IPS DF 4.7 (cell line): ENCODE data around the gene PXT1.
A peak's percentile ranks its signal among the peaks of the same experiment; 100 is the strongest.
"Not testable (repeated sequence)": the region's sequence is repeated elsewhere in the genome, so short reads cannot be mapped to it uniquely, and the experiment has no call there.

Source experiments
- DNase-seq: peaks from one replicate; pipeline ENCODE4 v3.0.0-alpha.2; 2013; ENCODE audit warnings: low spot score; ENCODE audit errors: extremely low read depth

PXT1 gene

DNA sequence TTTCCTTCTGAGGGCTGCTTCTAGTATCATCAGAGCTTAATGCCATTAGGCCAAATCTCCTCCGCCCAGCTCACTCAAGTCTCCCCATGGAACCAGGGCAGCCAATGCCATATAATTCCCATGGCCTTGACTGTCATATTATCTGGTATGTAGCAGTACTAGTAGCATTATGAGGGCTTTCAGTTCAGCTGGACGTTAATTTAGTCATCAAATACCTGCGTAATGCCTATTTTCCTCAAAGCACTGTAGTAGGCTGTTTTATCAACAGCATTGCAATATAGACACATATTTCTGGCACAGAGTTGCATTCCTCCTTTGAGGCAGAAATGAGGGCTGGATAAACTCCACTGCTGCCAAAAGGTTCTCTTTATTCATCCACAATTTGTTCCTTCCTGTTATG is 1.8 kb upstream of the PXT1 start:
- DNase-seq, result no peak

GRCh38 chr6:36443471-36444428 is 1.1 kb upstream of the PXT1 start:
- DNase-seq, result no peak

GRCh38 chr6:36442103-36442670 is 467 bp downstream of the PXT1 start:
- no peak for DNase-seq

DNA sequence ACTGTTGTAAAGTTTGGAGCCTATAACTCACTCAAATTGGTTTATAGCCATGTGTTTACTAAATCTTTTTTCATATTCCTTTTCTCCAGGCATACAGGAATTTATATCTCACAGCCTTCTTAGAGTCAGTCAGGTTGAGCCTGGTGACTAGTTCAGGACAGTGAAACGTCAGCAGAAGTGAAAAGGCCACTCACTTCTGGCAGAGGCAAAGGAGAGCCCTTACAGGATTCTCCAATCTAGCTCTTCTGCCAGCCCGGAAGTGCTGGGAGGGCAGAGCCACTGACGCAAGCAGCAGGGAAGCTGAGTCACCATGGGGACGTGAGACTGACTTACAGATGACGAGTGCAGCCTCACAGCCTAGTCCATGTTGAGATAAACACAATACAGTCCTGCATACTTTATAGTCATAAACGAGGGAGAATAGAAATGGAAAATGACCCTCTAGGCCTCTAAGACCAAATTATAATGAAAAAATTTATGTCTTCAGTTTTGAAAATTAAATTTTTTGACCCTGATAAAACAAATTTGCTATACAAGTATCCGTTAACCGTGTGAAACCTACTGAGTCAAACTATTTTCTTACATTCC is 1.3 kb downstream of the PXT1 start:
- DNase-seq, result peak; percentile 75

DNA sequence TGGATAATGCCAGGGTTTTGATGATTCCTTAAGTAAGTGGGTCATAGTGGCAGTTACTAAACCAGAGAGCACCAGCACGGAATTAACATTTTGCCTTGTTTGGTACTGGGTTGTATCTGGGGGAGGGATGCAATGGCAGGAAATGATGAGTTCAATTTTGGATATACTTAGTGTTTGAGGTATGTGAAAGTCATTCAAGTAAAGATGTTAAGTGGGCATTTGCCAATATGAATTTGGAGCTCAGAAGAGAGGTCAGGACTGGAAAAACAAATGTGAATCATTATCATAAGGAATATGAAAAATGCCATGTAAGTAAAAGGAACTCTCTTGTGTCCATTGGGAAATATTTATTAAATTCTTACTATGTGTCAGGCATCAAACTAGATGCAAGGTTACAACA is 6.2 kb downstream of the PXT1 start:
- DNase-seq, result no peak

DNA sequence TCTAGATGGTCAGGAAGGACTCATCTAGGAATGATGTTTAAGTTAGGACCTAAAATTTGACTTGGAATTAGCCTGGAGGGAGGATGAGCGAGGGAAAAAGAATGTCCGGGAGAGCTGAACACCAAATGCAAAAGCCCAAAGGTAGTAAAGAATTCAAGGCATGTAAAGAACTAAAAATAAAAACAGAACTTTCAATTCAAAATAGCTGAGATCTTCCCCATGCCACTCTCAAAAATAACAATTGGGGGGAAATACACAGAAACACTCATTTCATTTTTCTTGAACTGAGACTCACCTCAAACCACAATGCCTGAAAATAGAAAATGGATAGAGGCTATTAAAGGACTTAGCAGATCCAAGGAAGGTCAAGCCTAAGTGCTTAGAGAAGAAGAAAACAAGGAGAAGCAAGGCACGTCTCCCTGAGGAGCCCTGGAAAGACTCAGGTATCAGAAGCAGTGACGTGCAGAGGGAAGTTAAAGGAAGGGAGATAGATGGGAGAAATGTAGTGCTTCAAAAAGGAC is 10.4 kb downstream of the PXT1 start:
- DNase-seq, result no peak

GRCh38 chr6:36431197-36431596 is 11.5 kb downstream of the PXT1 start:
- DNase-seq, result no peak

DNA sequence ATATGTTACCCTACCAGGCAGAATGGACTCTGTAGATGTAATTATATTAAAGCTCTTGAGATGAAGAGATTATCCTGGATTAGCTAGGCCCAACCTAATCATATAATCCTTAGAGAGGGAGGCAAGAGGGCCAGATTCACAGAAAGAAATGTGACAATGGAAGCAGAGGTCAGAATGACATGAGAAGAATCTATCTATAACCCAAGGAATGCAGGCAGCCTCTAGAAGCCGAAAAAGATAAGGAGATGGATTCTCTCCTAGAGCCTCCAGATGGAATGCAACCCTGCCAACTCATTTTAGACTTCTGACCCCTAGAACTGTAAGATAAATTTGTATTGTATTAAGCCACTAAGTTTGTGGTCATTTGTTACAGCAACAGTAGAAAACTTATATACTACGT is 12.3 kb downstream of the PXT1 start:
- no peak for DNase-seq

DNA sequence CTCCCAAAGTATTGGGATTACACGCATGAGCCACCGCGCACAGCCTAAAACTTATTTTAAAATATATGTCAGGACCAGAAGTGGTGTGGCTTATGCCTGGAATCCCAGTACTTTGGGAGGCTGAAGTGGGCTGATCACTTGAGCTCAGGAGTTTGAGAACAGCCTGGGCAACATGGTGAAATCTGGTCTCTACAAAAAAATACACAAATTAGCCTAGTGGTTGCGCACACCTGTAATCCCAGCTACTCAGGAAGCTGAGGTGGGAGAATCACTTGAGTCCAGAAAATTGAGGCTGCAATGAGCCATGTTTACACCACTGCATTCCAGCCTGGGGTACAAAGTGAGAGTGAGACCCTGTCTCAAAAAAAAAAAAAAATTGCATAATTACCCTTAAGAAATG is 13.7 kb downstream of the PXT1 start:
- no peak for DNase-seq

DNA sequence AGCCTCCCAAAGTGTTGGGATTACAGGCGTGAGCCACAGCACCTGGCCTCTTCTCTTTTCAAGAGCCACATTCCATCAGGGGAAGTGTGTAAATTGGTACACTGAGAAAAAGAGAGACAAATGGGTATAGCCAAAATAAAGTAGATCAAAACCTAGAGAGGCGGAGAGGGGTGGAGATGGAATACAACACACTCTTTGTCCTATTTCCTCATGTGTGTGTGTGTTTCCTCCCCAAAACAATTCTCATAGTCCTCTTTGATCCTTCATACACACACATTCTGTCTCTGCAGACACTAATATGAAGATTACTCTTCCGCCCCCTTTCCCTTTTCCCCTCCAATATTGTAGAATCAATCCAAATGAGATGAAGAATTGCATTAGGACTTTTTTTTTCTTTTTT is 16.0 kb downstream of the PXT1 start:
- no peak for DNase-seq

DNA sequence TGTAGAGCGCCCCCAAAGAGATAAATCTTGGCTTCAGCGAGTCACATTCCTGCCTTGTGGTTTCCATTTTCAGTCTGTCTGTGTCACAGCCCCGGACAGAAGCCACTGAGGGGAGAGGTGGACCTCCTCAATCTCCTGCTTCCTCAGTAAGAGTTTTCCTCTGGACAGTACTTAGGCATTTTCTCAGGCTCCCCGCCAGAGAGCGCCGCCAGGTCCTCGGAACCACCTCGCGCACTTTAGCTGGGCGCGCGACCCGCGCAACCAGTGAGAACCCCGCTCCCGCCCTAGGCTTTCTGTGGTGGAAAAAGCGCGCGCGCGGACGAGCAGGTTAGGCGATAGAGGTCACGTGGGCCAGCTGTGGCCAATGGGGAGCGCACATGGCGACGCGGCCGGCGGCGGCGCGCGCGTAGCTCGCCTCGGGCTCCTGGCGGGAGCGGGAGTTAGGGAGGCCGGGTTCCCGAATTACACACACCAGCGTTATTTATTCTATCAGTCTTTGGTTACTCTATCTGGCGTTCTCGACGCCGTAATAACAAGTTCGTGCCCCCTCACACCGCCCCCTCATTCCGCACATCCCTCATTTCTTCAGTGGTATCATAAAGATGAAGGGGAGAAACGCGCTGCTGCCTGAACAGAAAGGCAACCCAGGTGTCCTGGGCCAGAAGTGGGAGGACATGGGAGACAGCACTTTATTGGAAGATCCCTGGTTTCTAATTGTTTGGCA is 19.4 kb downstream of the PXT1 start:
- DNase-seq, result peak; percentile 81

DNA sequence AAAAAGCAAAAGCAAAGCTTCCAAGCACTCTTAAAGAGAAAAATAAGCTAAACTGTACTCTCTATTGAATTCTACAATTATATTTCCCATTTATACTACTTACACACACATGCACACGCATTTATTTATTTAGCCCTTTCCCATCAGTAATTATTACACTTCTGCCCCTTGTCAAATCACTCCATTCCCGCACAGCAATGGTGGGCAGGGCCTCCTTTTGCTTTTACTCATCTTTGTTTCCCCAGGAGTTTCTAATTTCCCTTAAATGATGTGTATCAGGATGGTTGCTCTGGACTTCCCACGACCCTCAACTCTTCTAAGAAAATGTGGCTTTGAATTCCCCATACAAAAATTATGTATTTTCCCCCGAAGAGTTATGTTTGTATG is 19.9 kb downstream of the PXT1 start:
- no peak for DNase-seq

- DNase-seq, result no peak
These were observed 23.3 kb downstream of the PXT1 start for GRCh38 chr6:36419310-36419709.

- DNase-seq, result no peak
These were observed 24.1 kb downstream of the PXT1 start for GRCh38 chr6:36418558-36418957.

- no peak for DNase-seq
These were observed 28.2 kb downstream of the PXT1 start for GRCh38 chr6:36414481-36414880.

GRCh38 chr6:36413489-36414480 is 28.9 kb downstream of the PXT1 start:
- DNase-seq, result no peak

DNA sequence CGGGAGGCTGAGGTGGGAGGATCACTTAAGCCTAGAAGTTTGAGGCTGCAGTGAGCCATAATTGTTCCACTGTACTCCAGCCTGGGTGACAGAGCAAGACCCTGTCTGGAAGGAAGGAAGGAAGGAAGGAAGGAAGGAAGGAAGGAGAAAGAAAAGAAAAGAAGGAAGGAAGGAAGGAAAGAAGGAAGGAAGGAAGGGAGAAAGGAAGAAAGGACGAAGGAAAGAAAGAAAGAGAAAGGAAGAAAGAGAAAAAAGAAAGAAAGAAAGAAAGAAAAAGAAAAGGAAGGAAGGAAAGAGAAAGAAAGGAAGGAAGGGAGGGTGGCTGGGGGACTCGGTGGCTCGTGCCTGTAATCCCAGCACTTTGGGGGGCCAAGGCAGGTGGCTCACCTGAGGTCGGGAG is 32.9 kb downstream of the PXT1 start:
- not testable (repeated sequence) for DNase-seq

GRCh38 chr6:36404164-36404563 is 38.5 kb downstream of the PXT1 start:
- no peak for DNase-seq

DNA sequence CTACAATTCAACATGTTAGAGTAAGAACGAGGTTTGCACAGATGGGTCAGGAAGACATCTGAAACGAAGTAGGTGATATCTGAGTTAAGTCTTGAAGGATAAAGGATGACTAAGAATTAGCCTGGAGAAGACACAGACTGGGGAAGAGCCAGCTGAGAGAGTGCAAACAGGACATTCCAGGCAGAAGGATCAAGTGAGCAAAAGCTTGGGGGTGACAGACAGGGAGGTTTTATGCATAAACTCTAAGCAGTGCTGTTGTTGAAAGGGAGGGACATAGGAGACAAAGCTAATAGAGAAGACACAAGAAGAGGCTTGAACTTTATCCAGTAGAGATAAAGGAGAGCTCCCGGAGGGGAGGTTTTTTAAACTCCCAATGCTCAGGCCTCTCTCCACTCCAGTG is 40.2 kb downstream of the PXT1 start:
- DNase-seq, result no peak

DNA sequence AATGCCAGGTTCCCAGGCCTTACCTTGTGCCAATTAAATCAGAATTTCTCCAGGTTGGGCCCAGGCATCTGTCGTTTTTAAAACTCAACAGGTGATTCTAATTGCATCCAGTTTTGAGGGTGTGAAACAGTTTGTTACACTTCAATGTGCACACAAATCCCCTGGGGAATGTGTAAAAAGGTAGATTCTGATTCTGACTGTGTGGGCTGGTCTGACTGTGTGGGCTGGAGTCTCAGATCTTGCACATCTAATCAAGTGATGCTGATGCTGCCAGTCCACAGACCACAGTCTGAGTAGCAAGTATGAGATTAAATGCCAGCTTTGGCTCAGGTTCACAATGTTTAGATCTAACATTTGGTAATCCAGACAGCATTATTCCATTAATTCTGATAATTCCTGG is 42.7 kb downstream of the PXT1 start:
- no peak for DNase-seq

DNA sequence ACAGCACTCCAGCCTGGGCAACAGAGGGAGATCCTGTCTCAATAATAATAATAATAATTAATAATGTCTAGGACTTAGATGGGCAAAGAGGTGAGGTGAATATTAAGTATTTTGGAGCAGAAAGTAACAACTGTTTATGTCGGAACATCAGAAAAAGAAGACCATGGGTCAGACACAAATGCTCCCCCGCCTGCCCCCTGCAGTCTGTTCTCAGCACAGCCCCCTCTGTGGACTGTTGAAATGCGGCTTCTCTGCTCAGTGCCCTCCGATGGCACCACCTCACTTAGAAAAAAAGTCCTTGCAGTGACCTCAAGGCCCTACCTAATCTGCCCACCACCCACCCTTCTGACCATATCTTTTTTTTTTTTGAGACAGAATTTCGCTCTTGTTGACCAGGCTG is 50.0 kb downstream of the PXT1 start:
- DNase-seq, result no peak
